OCI-LY3 (cell line): ENCODE measurements around the gene EFNA3.

Experiments used
- H2AFZ ChIP-seq: fragments of 200-600, 300-600 bp; shearing (Covaris generic); 2 replicates; pipeline ENCODE4 v1.6.0; 2014; ENCODE audit warnings: antibody characterized with exemption, low read depth, low read length
- H3K27ac ChIP-seq: fragments of 200-600, 300-600 bp; sonication (generic); 2 replicates; pipeline ENCODE4 v1.5.1; 2014; ENCODE audit warnings: mild to moderate bottlenecking, low read length, moderate library complexity, mixed read lengths
- H3K27me3 ChIP-seq: fragments of 200-600, 300-600 bp; sonication (generic); 2 replicates; pipeline ENCODE4 v1.6.1; 2014; ENCODE audit warnings: low read depth, low read length, mixed read lengths
- H3K36me3 ChIP-seq: fragments of 200-600, 300-600 bp; sonication (generic); replicated peaks from 2 replicates; pipeline ENCODE3; 2014; ENCODE audit warnings: low read depth, low read length, mixed read lengths
- H3K4me1 ChIP-seq: fragments of 300-600, 200-600 bp; sonication (generic); 2 replicates; pipeline ENCODE4 v1.6.1; 2014; ENCODE audit warnings: low read length, mixed read lengths
- H3K4me2 ChIP-seq: fragments of 200-600, 300-600 bp; sonication (generic); 2 replicates; pipeline ENCODE4 v1.6.1; 2014; ENCODE audit warnings: low read length, mixed read lengths
- H3K4me3 ChIP-seq: fragments of 300-600, 200-600 bp; sonication (generic); 2 replicates; pipeline ENCODE4 v1.5.1; 2014; ENCODE audit warnings: antibody characterized with exemption, mild to moderate bottlenecking, low read length, moderate library complexity
- H3K79me2 ChIP-seq: fragments of 300-600, 200-600 bp; shearing (Covaris generic); 2 replicates; pipeline ENCODE4 v1.6.1; 2014; ENCODE audit warnings: mild to moderate bottlenecking, low read length, mixed read lengths
- H3K9ac ChIP-seq: fragments of 300-600, 200-600 bp; shearing (Covaris generic); 2 replicates; pipeline ENCODE4 v1.6.0; 2014; ENCODE audit warnings: mild to moderate bottlenecking, low read length, moderate library complexity
- H3K9me3 ChIP-seq: fragments of 200-600, 300-600 bp; shearing (Covaris generic); 2 replicates; pipeline ENCODE4 v1.6.1; 2014; ENCODE audit warnings: low read length, mixed read lengths; ENCODE audit not compliant: insufficient read depth
- H4K20me1 ChIP-seq: fragments of 200-600, 300-600 bp; sonication (generic); 2 replicates; pipeline ENCODE4 v1.6.1; 2016; ENCODE audit warnings: low read length, mixed read lengths; ENCODE audit not compliant: insufficient read depth
- EZH2phosphoT487 ChIP-seq: fragments of 200-600 bp; shearing (Covaris generic); IDR thresholded peaks from 2 replicates; pipeline ENCODE4 v1.6.1; 2018; ENCODE audit warnings: antibody characterized with exemption, mixed run types, low read depth
- TF ChIP-seq, protein P1 (sequence below): fragments of 200-600, 300-600 bp; sonication (generic); IDR thresholded peaks from 2 replicates; pipeline ENCODE4 v1.5.1; 2014; ENCODE audit warnings: antibody characterized with exemption, low read length, low read depth

EFNA3 gene

GRCh38 chr1:155077758-155078445 is 735 bp upstream of the EFNA3 start:
- Histone ChIP-seq H3K27ac (no peak overlapping the region), H3K4me2 (peak overlapping the region; percentile 76), H3K27me3 (peaks cover 21% of the 10 kb centered on the region), H3K36me3 (no peaks in the 10 kb centered on the region), H3K4me3 (peak overlapping the region; percentile 77), H4K20me1 (no peaks in the 10 kb centered on the region), H3K9ac (peak overlapping the region; percentile 32), H3K4me1 (peaks cover 25% of the 10 kb centered on the region; the same call in 1 of the 2 replicates), H3K9me3 (no peaks in the 10 kb centered on the region), H3K79me2 (no peaks in the 10 kb centered on the region), H2AFZ (no peak overlapping the region; the same call in 1 of the 2 replicates)
- TF ChIP-seq, protein P1, sequence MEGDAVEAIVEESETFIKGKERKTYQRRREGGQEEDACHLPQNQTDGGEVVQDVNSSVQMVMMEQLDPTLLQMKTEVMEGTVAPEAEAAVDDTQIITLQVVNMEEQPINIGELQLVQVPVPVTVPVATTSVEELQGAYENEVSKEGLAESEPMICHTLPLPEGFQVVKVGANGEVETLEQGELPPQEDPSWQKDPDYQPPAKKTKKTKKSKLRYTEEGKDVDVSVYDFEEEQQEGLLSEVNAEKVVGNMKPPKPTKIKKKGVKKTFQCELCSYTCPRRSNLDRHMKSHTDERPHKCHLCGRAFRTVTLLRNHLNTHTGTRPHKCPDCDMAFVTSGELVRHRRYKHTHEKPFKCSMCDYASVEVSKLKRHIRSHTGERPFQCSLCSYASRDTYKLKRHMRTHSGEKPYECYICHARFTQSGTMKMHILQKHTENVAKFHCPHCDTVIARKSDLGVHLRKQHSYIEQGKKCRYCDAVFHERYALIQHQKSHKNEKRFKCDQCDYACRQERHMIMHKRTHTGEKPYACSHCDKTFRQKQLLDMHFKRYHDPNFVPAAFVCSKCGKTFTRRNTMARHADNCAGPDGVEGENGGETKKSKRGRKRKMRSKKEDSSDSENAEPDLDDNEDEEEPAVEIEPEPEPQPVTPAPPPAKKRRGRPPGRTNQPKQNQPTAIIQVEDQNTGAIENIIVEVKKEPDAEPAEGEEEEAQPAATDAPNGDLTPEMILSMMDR, result no peak
- TF ChIP-seq EZH2phosphoT487, result no peak

- Histone ChIP-seq H3K4me2 (peak overlapping the region; percentile 76), H3K4me1 (peaks cover 31% of the 10 kb centered on the region), H3K9ac (peak overlapping the region; percentile 28; the same call in 1 of the 2 replicates), H4K20me1 (no peaks in the 10 kb centered on the region), H3K4me3 (peak overlapping the region; percentile 77), H3K79me2 (no peaks in the 10 kb centered on the region), H3K9me3 (no peaks in the 10 kb centered on the region), H2AFZ (no peak overlapping the region), H3K27me3 (peaks cover 21% of the 10 kb centered on the region), H3K36me3 (no peaks in the 10 kb centered on the region), H3K27ac (no peak overlapping the region)
- no peak for TF ChIP-seq EZH2phosphoT487
- TF ChIP-seq, protein P1, result no peak
Measured at GRCh38 chr1:155079210-155079486, 511 bp downstream of the EFNA3 start.

DNA sequence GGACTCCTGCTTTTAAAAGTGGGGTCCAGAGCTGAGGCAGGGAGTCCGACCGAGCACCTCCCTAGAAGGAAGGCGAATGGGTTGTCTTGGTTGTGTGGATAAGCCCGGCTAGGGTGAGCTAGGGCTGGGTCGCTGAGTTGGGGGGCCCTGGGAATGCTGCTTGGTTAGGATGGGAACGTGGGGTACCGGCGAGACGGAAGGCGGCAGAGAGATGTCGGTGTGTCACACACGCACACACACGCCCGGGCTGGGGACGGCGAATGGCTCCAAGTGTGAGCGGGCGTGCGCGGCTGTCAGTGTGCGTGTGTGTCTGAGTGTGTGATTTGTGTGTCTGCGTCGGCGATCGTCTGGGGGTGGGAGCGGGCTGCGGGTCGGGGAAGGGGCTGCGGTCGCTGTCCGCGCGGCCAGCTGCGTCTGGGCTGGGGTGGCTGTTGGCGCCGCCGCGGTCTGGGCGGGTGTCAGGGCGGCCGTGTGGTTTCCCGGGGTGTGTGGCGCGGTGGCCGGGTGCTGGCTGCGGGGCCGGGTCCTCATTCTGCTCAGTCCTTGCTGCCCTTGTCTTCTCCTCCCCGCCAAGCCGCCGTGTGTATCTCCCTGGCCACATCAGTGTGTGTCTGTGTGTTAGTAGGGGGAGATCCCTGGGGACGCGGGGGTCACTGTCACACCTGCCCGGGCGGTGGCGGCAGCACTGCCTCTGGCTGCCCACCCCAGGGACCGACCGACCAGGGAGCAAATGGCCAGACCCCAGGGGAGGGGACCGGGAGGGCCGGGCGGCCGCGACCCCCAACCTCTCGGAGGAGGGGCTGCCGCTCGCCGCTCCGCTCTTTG is 1.1 kb downstream of the EFNA3 start:
- TF ChIP-seq, protein P1, result no peak
- no peak for TF ChIP-seq EZH2phosphoT487
- no peak overlapping the region for H2AFZ ChIP-seq
- H3K9me3 ChIP-seq, result no peaks in the 10 kb centered on the region
- H3K36me3 ChIP-seq, result no peaks in the 10 kb centered on the region
- peaks cover 35% of the 10 kb centered on the region for H3K4me1 ChIP-seq
- no peaks in the 10 kb centered on the region for H4K20me1 ChIP-seq
- H3K27ac ChIP-seq, result no peak overlapping the region
- no peaks in the 10 kb centered on the region for H3K79me2 ChIP-seq
- peak overlapping the region; percentile 76 for H3K4me2 ChIP-seq
- peak overlapping the region; percentile 57 for H3K9ac ChIP-seq
- peak overlapping the region; percentile 77 for H3K4me3 ChIP-seq
- H3K27me3 ChIP-seq, result peaks cover 21% of the 10 kb centered on the region
